IPS DF 19.7 (cell line): ENCODE data around the gene WASF2.
"Not testable (repeated sequence)": the region's sequence is repeated elsewhere in the genome, so short reads cannot be mapped to it uniquely, and the experiment has no call there.

Experiments
- DNase-seq: peaks from one replicate; pipeline ENCODE4 v3.0.0-alpha.2; 2013; ENCODE audit warnings: low read depth, low spot score

The WASF2 gene

GRCh38 chr1:27521861-27522431 lies 32.0 kb upstream of the WASF2 start:
- no peak for DNase-seq

DNA sequence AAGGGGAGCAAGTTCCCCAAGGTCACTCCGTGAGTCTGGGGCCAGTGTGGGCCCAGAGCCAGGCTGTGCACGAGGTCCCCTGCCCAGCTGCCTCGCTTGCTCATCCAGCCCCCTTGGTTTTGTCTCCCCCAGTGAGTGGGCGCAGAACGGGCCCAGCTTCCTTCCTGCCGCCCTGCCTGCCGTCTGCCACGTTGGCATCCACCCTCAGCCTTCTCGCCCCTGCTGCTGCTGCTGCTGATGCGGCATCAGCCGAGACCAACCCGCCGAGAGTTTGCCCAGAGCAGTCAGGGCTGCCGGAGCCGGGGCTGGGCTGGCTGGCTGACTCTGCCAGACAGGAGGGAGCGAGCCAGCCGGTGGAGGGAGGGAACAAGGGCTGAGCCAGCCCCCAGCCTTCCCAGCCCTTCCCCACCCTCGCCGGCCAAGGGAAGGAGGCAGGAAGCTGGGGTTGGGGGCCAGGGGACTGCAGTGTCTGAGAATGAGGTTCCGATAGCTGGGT lies 31.4 kb upstream of the WASF2 start:
- no peak for DNase-seq

GRCh38 chr1:27520651-27521050 lies 30.7 kb upstream of the WASF2 start:
- DNase-seq: no peak

DNA sequence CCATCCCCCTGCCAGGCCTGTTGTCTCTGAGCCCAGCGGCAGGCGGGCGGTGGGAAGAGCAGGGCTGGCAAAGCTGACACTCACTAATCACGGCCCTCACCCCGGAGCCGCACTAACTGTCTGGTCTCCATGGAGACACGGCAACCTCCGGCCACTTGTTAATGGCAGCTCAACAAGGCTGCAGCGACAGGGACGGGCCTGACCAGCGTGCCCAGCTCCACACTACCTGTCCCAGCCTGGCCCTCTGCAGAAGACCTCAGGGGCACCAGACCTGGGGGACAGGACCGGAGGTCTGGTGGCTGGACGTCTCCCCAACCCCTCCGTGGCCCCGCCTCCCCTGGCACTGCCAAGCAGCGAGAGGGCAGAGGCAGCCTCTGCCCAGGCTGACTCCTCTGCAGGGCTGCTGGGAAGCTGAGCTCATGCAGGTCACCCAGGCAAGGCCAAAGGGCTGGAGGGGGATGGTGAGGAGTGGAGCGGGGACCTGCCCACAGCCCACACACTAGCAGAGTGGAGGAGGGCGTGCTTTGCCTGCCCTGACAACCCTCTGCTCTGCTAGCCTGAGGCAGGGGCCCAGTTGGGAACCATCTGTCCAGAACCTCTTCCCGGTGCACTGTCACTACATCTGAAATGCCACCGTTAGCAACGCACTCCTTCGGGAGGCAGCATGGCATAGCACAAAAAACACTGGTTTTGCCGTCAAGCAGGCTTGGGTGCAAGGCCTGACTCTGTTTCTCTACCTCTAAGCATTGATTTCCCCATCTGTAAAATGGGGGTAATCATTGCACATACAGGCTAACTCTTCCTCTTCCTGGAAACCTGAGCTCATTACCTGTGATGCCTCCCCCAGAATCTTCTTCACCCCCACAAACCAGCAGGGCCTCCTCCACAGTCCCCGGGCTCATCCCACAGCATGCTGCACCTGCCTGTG lies 29.6 kb upstream of the WASF2 start:
- DNase-seq: no peak

DNA sequence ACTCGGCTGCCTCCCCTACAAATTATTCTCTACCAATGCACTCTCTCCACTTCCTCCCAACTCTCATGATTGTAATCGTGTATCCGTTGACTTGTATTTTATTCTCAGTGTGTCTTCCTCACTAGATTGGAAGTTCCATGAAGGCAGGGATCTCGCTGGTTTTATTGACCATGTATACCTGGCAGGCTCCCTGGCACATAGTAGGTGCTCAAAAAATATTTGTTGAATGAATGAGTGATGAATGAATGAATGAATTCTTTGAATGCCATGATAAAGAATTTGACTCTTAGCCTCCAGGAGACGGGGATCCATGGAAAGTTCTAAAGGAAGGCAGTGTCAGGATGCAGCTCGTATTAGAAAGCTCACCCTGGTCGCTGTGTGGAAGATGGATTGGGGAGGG lies 28.8 kb upstream of the WASF2 start:
- DNase-seq: no peak

- DNase-seq: no peak
Measured at GRCh38 chr1:27517907-27518718, 28.1 kb upstream of the WASF2 start.

DNA sequence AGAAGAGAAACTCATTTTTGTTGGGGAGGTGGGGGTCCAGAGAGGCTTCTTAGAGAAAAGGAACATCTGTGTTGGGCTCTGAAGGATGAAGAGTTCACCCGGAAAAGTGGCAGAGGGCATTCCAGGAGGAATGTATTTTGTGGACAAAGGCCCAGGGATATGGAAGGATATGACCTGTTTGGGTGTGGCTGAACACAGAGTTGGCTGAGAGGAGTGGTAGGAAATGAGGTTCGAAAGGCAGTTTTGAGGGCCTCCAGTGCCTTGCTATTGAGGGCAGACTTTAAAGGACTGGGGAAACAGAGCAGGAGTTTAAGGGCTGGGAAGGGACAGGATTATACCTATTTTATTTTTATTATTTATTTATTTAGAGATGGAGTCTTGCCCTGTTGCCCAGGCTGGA lies 27.3 kb upstream of the WASF2 start:
- no peak for DNase-seq

- DNase-seq: no peak
Measured at GRCh38 chr1:27515626-27516025, 25.7 kb upstream of the WASF2 start.

GRCh38 chr1:27513958-27514357 lies 24.0 kb upstream of the WASF2 start:
- DNase-seq: no peak

- no peak for DNase-seq
Measured at GRCh38 chr1:27513528-27513927, 23.6 kb upstream of the WASF2 start.

- DNase-seq: no peak
Measured at GRCh38 chr1:27509127-27510080, 19.4 kb upstream of the WASF2 start.

- no peak for DNase-seq
Measured at GRCh38 chr1:27507960-27508665, 18.1 kb upstream of the WASF2 start.

GRCh38 chr1:27506703-27507102 lies 16.7 kb upstream of the WASF2 start:
- no peak for DNase-seq

GRCh38 chr1:27505420-27505680 lies 15.4 kb upstream of the WASF2 start:
- no peak for DNase-seq

DNA sequence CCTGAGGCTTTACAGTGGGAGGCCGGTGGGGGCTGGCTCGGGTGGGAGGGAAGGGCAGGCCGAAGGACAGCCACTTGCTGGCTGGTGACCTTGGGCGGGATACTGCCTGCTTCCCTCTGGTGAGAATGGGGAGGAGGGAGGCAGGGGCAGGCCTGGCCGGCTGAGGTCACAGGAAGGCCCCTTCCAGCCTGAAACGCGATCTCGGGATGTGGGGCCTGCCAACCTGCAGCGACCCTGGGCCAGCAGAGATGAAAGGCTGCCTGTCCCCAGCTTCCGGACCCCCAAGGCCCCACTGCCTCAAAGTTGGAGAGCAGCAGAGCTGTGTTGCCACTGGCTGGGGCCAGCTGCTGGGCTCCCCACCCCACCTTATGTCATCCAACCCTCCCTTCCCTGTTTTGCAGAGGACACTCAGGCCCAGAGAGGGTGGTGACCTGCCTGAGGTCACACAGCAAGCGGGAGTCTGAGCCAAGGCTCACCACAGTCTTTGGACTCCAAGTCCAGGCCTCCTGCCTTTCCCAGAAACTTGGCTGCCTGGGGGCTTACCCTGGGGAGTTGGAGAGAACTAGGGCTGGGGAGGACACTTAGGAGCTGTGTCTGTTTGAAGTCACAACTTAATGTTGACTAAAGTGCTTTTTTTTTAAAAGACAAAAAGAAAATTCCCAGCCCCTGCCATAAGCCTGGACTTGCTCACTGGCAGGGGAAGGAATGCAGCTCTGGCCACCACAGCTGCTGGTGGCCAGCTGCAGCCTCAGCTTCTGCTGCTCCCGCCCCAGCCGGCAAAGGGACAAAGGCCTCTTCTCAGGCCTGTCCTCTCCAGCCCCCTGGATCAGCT lies 14.8 kb upstream of the WASF2 start:
- DNase-seq: no peak

GRCh38 chr1:27503844-27504587 lies 14.0 kb upstream of the WASF2 start:
- no peak for DNase-seq

DNA sequence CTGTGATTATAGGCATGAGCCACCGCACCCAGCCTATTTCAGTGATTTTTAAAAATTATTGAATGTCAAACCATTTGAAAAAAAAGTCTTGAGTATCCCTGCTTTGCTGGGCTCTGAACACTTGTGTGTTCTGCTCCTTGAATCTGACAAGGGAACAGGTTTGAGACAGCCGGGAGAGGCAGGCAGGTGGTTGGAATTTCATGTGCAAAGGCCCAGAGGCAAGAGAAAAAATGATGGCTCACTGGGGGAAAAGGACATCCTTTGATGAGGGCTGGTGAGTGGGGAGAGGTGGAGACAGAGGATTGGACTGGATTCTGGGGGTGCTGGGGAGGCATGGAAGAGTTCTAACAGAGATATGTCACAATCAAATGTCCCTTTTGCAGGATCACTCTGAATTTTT lies 13.1 kb upstream of the WASF2 start:
- no peak for DNase-seq

- not testable (repeated sequence) for DNase-seq
Measured at GRCh38 chr1:27501159-27501558, 11.2 kb upstream of the WASF2 start.

DNA sequence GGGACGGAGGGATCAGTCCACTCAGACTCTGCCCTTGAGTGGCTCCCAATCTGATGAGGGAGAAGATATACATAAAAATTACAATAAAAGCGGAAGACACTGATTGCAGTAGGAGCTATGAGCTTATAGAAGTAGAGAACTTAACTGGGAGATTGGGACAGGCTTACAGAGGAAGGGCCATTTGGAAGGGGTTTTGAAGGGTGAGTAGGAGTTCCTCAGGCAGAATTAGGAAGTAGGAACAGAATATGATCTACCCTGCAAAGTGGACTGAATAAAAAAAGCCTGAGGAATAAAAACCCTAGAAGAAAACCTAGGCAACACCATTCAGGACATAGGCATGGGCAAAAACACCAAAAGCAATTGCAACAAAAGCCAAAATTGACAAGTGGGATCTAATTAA lies 9.2 kb upstream of the WASF2 start:
- DNase-seq: no peak
